Bone marrow (tissue), 2 donors: ENCODE results near the gene OLFM2.
"Not testable (repeated sequence)": the region's sequence is repeated elsewhere in the genome, so short reads cannot be mapped to it uniquely, and the experiment has no call there.

Source experiments
- DNase-seq, 2 donors: peaks; one replicate each; lab custom pipeline; 2025; lab: John Stamatoyannopoulos, UW

OLFM2 gene

DNA sequence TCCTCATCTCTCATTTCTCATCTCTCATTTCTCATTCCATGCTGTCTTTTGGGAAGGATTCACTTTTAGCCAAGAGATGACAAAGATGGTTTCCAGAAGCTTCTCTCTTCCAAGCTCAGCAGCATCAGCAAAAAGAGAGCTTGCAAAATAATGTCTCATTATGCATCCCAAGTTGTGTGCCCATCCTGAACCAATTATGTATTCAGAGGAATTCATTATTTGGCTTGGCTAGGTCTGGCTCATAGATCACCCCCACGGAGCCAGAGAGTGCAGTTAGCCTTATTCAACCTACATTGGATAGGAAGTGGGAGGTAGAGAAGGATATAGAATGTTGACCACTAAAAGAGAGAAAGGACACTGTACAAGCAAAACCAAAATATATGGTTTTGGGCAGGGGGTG, 5.4 kb upstream of the OLFM2 start:
- DNase-seq = no peak

- no peak for DNase-seq
Observed at GRCh38 chr19:9941231-9941630, 4.9 kb upstream of the OLFM2 start.

GRCh38 chr19:9940778-9941177, 4.5 kb upstream of the OLFM2 start:
- no peak for DNase-seq

GRCh38 chr19:9939301-9939913, 3.1 kb upstream of the OLFM2 start:
- no peak for DNase-seq

DNA sequence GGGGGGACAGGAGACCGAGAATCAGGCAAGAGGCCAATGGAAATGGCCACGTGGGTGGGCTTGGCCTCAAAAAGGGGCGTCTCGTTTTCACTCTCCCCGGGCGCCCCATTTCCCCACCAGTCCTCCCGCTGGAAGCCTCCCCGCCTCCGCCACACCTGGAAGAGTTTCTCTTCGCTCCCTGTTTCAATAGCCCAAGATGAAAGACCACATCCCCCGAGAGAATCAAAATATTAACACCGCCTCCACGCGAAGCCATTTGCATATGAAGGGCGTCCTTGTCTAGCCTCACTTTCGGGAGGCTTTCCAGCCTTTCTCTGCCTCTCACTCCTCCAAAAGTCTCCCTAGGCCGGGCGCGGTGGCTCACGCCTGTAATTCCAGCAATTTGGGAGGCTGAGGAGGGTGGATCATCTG, 691 bp upstream of the OLFM2 start:
- no peak for DNase-seq

GRCh38 chr19:9935506-9936325, 599 bp downstream of the OLFM2 start:
- DNase-seq = no peak

DNA sequence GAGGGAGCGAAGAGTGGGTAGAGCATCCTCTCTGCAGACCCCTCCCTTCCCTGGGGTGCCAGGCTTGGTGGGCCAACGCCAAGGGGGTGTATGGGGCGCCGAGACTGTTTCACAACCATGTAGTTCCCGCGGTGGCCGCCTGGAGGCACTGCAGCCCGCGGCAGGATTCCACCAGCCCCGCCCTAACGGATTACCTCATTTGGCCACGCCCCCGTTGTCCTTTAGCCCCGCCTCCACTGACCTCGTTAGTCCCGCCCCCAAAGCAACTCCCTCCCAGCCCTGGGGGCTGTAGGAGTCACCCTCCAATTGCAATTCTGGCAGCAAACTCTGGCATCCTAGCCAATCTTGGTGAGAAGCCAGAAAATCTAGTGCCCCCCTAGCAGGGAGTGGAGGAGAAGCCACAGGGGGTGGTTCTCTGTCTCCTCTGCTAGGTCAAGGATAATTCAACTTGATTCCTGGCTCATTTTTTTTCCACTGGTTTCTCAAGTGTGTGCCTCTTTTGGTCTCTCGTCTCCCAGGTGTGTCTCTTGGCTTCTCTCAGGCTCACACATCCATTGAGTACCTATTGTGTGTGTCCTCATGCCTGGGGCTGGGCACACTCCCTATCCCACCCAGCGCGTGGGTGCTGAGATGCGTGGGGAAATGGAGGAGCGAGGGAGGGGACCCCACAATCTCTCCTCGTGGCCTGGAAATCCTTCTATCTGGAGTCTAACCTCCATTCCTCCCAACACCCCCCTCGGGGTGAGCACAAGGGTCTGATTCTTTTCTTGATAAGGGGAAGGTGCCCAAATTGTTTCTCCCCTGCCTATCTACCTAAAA, 2.0 kb downstream of the OLFM2 start:
- peak in 1 of 2 donors; percentile 36 for DNase-seq

- DNase-seq = no peak
Observed at GRCh38 chr19:9932835-9933234, 3.5 kb downstream of the OLFM2 start.

- DNase-seq = no peak
Observed at GRCh38 chr19:9931629-9932028, 4.7 kb downstream of the OLFM2 start.

DNA sequence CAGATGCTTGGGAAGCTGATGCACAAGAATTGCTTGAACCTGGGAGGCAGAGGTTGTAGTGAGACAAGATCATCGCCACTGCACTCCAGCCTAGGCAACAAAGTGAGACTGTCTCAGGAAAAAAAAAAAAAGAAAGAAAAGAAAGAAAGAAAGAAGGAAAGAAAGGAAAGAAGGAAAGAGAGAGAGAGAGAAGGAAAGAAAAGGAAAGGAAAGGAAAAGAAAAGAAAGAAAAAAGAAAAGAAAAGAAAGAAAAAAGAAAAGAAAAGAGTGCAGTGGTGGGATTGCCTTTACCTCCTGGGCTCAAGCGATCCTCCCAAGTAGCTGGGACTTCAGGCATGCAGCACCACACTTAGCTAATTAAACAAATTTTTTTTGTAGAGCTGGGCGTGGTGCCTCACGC, 12.9 kb downstream of the OLFM2 start:
- DNase-seq = no peak

GRCh38 chr19:9922782-9923379, 13.4 kb downstream of the OLFM2 start:
- not testable (repeated sequence) for DNase-seq

DNA sequence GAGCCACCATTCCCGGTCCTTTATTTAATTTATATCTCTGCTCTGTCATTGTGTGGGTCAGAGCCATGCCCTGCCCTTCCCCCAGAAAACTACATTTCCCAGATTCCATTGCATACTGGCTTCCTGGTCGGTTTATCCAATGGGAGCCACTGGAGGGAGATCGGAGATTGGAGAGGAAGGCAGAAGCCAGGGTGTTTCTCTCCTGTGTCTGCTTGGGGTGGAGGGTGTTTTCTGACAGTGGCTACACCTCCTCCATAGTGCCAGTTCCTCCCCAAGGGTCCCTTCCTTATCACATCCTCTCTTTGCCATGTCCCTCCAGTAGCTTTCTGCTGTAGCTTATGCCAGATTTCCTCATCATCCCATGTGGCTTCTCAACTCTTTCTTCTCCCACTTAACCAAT, 19.0 kb downstream of the OLFM2 start:
- no peak for DNase-seq

DNA sequence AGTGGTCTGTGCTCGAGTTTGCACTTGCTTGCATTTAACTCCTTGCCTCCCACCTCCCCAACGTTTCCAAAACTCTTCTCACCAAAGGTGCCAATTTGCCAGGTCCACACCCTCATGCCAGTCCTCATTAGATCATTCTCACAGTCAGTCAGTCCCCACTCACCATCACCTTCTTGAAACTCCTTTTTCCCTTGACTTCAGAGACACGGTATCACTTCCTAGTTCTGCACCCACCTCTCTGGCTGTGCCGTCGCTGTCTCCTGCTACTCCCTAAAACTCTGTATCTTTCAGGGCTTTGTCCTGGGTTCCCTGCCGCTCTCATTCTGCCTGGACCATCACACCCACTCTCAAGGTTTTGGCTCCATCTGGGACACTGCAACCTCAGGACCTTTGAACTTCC, 19.6 kb downstream of the OLFM2 start:
- DNase-seq = no peak

- peak; percentile 7 to 65 for DNase-seq
Observed at GRCh38 chr19:9914315-9915207, 21.8 kb downstream of the OLFM2 start.

DNA sequence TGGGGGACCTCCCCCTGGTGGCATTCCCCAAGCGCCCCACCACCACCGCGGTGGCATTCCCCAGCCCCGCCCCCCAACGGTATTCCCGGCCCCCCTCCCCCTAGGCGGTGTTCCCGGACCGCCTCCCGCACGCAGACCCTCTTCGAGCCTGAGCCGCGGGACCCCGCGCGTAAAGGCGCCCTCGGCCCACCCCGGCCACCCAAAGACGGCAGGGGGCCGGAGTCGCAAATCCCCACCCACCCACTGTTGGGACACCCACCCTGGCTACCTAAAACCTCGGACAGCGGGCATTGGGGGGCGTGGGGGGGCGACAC, 22.4 kb downstream of the OLFM2 start:
- no peak for DNase-seq

- DNase-seq = no peak
Observed at GRCh38 chr19:9913237-9914000, 22.9 kb downstream of the OLFM2 start.

DNA sequence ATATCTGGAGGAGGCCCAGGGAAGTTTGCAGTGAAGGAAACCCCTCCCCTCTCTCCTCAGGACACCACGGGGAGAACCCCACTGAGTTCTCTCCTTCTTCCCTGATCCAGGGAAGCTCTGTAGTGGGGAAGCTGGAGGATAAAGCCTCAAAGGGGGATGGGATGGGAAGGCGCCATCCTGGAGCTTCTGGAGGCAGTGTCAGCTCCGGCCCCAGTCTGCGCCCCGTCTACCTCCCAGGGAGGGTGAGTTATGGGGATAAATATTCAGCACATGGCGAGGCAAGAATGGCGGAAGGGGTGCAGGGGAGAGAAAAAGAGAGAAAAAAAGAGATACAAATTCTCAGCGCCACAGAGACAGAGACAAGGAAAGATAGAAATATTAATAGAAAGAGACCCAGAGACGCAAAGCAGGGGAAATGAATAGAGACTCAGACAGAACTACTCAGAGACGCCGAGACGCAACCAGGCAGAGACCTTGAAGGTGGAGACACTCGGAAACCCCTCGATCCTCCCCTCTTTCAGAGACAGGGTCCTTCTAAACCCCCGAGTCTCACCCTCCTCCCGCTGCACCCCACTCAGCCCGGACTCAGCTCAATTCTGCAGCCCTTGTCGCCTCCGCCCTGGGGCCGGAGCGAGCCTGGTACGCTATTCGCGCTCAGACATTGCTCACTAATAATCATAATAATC, 23.6 kb downstream of the OLFM2 start:
- no peak for DNase-seq

DNA sequence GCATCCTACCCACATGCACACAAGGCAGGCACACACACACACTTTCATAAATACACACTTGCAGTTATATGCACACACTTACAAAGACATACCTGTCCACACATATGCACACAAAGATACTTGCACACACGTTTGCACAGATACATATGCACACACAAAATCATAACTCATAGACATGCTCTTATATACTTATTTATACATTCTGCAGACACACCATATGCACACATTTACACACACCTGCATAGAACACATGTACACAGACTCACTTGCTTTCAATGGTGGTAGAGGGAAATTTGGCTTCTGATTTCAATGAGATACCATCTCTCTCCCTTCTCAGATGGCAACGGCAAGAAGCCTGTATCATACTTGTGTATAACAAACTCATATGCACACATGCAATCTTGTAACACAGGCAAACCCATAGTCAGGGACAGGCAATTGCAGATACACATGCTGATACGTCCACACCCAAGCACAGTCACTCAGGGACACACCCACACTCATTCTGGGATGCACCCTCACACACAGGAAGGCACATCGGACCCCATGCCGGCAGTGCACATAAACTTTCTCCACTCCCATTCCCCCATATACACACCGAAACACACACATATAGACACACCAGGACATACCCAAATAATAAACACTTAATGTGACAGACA, 24.7 kb downstream of the OLFM2 start:
- DNase-seq = no peak

- no peak for DNase-seq
Observed at GRCh38 chr19:9910625-9911024, 25.7 kb downstream of the OLFM2 start.

- DNase-seq = no peak
Observed at GRCh38 chr19:9909251-9909650, 27.1 kb downstream of the OLFM2 start.
